Liver (tissue), 9 donors: ENCODE data around the gene BCKDHA. TPM values are rescaled to one million over a fixed set of nuclear protein-coding genes. Genes with fewer than 3 reads are reported as not detected.

Source experiments
- DNase-seq: peaks from one replicate; pipeline ENCODE4 v3.0.0-alpha.2; 2017; ENCODE audit warnings: low spot score
- H3K27ac ChIP-seq, 2 donors: one replicate each; pipeline ENCODE4 v1.7.0; 2013; ENCODE audit warnings: inconsistent platforms in 2 of 2, low read length in 2 of 2, control low read depth in 1 of 2, low read depth in 1 of 2, mild to moderate bottlenecking in 1 of 2
- H3K27me3 ChIP-seq, 4 donors: one replicate each; pipeline versions ENCODE4 v1.6.1 to v1.7.0; 2013; ENCODE audit warnings: low read length in 3 of 4, inconsistent platforms in 1 of 4, mild to moderate bottlenecking in 1 of 4, moderate library complexity in 1 of 4; ENCODE audit not compliant: control insufficient read depth in 4 of 4, insufficient read depth in 4 of 4
- H3K36me3 ChIP-seq, 4 donors: one replicate each; pipeline versions ENCODE4 v1.6.1 to v1.7.0; 2013; ENCODE audit warnings: low read length in 3 of 4, mild to moderate bottlenecking in 3 of 4, low read depth in 1 of 4, moderate library complexity in 1 of 4; ENCODE audit not compliant: control insufficient read depth in 4 of 4, insufficient read depth in 3 of 4
- H3K4me1 ChIP-seq, 4 donors: one replicate each; pipeline versions ENCODE4 v1.6.1 to v1.7.0; 2013; ENCODE audit warnings: low read length in 3 of 4, mild to moderate bottlenecking in 3 of 4, moderate library complexity in 1 of 4; ENCODE audit not compliant: control insufficient read depth in 4 of 4, insufficient read depth in 4 of 4
- H3K4me3 ChIP-seq, 3 donors: one replicate each; pipeline versions ENCODE4 v1.6.1 to v1.7.0; 2013; ENCODE audit warnings: low read length in 3 of 3, control low read depth in 1 of 3, low read depth in 1 of 3, mild to moderate bottlenecking in 1 of 3
- H3K9ac ChIP-seq, 2 donors: one replicate each; pipeline ENCODE4 v1.7.0; 2013; ENCODE audit warnings: low read length in 2 of 2, mild to moderate bottlenecking in 2 of 2, moderate library complexity in 2 of 2, control low read depth in 1 of 2, low read depth in 1 of 2
- H3K9me3 ChIP-seq, 4 donors: one replicate each; pipeline versions ENCODE4 v1.6.1 to v1.7.0; 2013; ENCODE audit warnings: low read length in 3 of 4; ENCODE audit not compliant: control insufficient read depth in 4 of 4
- ATF3 ChIP-seq: IDR thresholded peaks from 2 replicates; pipeline ENCODE4 v1.6.1; 2016; ENCODE audit warnings: antibody characterized with exemption
- CTCF ChIP-seq: fragments of 150-350 bp; IDR thresholded peaks from 2 replicates; pipeline ENCODE4 v1.5.1; 2017; ENCODE audit warnings: improper control_type of control experiment, low read depth, low read length; ENCODE audit not compliant: missing input control
- EGR1 ChIP-seq, 2 donors: IDR thresholded peaks; 2 replicates each; pipeline ENCODE4 v1.6.1; 2016 to 2018; ENCODE audit warnings: antibody characterized with exemption in 2 of 2, low read depth in 2 of 2
- FOXA1 ChIP-seq: IDR thresholded peaks from 2 replicates; pipeline ENCODE4 v1.6.1; 2016; ENCODE audit warnings: antibody characterized with exemption
- FOXA2 ChIP-seq: IDR thresholded peaks from 2 replicates; pipeline ENCODE4 v1.6.1; 2016; ENCODE audit warnings: antibody characterized with exemption
- GABPA ChIP-seq, 2 donors: IDR thresholded peaks in 1 of 2; conservative IDR thresholded peaks in 1 of 2; 2 replicates each; pipeline ENCODE4 v1.6.1; 2016; ENCODE audit warnings: antibody characterized with exemption in 2 of 2, mild to moderate bottlenecking in 1 of 2, moderate library complexity in 1 of 2
- HNF4A ChIP-seq, 2 donors: conservative IDR thresholded peaks; 2 replicates each; pipeline ENCODE4 v1.6.1; 2016; ENCODE audit warnings: antibody characterized with exemption in 2 of 2, mild to moderate bottlenecking in 2 of 2
- HNF4G ChIP-seq: IDR thresholded peaks from 2 replicates; pipeline ENCODE4 v1.6.1; 2016; ENCODE audit warnings: antibody characterized with exemption
- JUND ChIP-seq, 2 donors: IDR thresholded peaks; 2 replicates each; pipeline ENCODE4 v1.6.1; 2016; ENCODE audit warnings: antibody characterized with exemption in 2 of 2
- MAX ChIP-seq: IDR thresholded peaks from 2 replicates; pipeline ENCODE4 v1.6.1; 2016; ENCODE audit warnings: antibody characterized with exemption
- NR2F2 ChIP-seq: IDR thresholded peaks from 2 replicates; pipeline ENCODE4 v1.6.1; 2016; ENCODE audit warnings: antibody characterized with exemption
- RAD21 ChIP-seq, 2 donors: IDR thresholded peaks; 2 replicates each; pipeline ENCODE4 v1.6.1; 2016; ENCODE audit warnings: antibody characterized with exemption in 2 of 2, mild to moderate bottlenecking in 2 of 2
- REST ChIP-seq: IDR thresholded peaks from 2 replicates; pipeline ENCODE4 v1.6.1; 2016; ENCODE audit warnings: antibody characterized with exemption, mild to moderate bottlenecking
- RXRA ChIP-seq, 2 donors: IDR thresholded peaks; 2 replicates each; pipeline ENCODE4 v1.6.1; 2017 to 2018; ENCODE audit warnings: antibody characterized with exemption in 2 of 2, mild to moderate bottlenecking in 1 of 2
- SP1 ChIP-seq: IDR thresholded peaks from 2 replicates; pipeline ENCODE4 v1.6.1; 2018; ENCODE audit warnings: antibody characterized with exemption, mild to moderate bottlenecking
- TAF1 ChIP-seq: conservative IDR thresholded peaks from 2 replicates; pipeline ENCODE4 v1.6.1; 2016; ENCODE audit warnings: antibody characterized with exemption, mild to moderate bottlenecking
- YY1 ChIP-seq: IDR thresholded peaks from 2 replicates; pipeline ENCODE4 v1.6.1; 2016; ENCODE audit warnings: antibody characterized with exemption, mild to moderate bottlenecking
- ZBTB33 ChIP-seq: IDR thresholded peaks from 2 replicates; pipeline ENCODE4 v1.6.1; 2016; ENCODE audit warnings: antibody characterized with exemption
- WGBS: extraction: QIAGEN DNeasy Blood & Tissue Kit; methylation state at CpG from one replicate; pipeline ENCODE4 v1.1.7; 2013; 5-methylcytosine and 5-hydroxymethylcytosine counted together
- polyA plus RNA-seq, 2 donors: library from polyadenylated mRNA; stranded (reverse) in 1 of 2; unstranded in 1 of 2; fragments of 200-250 nt in 1 of 2; fragments of >200 nt in 1 of 2; fragmentation: Nextera tagmentation in 1 of 2; extraction: Ambion mirVana in 1 of 2; gene quantifications; one replicate each; pipeline versions ENCODE4 v1.2.1 to v1.2.3, GENCODE V29; 2013 to 2015
- total RNA-seq, 2 donors: library from RNA; depleted of rRNA; stranded (reverse); fragments of >200 nt; gene quantifications; one replicate each; pipeline ENCODE4 v1.2.3, GENCODE V29; 2014
- donor health status: healthy.
- donor health status: healthy.
- donor health status: healthy.
- donor health status: healthy.
- donor health status: healthy.

Gene BCKDHA
- total and polyA plus RNA-seq, 4 donors = 38.5 to 91.4 (median 63.7) TPM

GRCh38 chr19:41442473-41443355, 45.1 kb downstream of the BCKDHA start, which contains the start of gene ERICH4:
TSS of gene ERICH4 (plus strand) at chr19:41443156. CDS start at chr19:41443170, 14 bp downstream.
- WGBS = 61% methylated on average over 7 of the region's 7 CpGs
- no peak within 1 kb of the TSS for H3K4me3 ChIP-seq
- TF ChIP-seq FOXA2 = no peak
- no peak for TF ChIP-seq GABPA (IDR thresholded peaks at IDR 0.05 in 1 of 2, conservative IDR thresholded peaks at IDR 0.05 in 1 of 2)
- no peak for TF ChIP-seq RAD21 (IDR thresholded peaks at IDR 0.05)
- TF ChIP-seq REST = no peak
- no peak for TF ChIP-seq TAF1
- no peak for TF ChIP-seq MAX
- no peak for TF ChIP-seq EGR1 (IDR thresholded peaks at IDR 0.05; ENCODE audit: low read depth in 2 of 2)
- no peak for TF ChIP-seq SP1
- TF ChIP-seq RXRA (IDR thresholded peaks at IDR 0.05) = no peak
- TF ChIP-seq FOXA1 = no peak
- no peak for TF ChIP-seq HNF4A (conservative IDR thresholded peaks at IDR 0.05)
- peaks cover 0 to 13% (median 6%) of the 10 kb centered on the region in 4 donors for H3K4me1 ChIP-seq
- no peak within 1 kb of the TSS for H3K27ac ChIP-seq
- H3K9ac ChIP-seq = no peak within 1 kb of the TSS
- no peaks in the 10 kb centered on the region for H3K9me3 ChIP-seq
- no peak for DNase-seq
- H3K36me3 ChIP-seq = peaks cover 0 to 4% (median 0%) of the 10 kb centered on the region in 4 donors
- H3K27me3 ChIP-seq = peaks cover 0 to 3% (median 0%) of the 10 kb centered on the region in 4 donors

- peaks cover 0 to 8% (median 4%) of the 10 kb centered on the region in 4 donors for H3K4me1 ChIP-seq
- 62% methylated on average over 6 of the region's 6 CpGs for WGBS
- H3K4me3 ChIP-seq = no peak overlapping the region
- DNase-seq = no peak
- H3K36me3 ChIP-seq = no peaks in the 10 kb centered on the region
- H3K9ac ChIP-seq = no peak overlapping the region
- H3K9me3 ChIP-seq = no peaks in the 10 kb centered on the region
- no peak overlapping the region for H3K27ac ChIP-seq
- peaks cover 0 to 3% (median 0%) of the 10 kb centered on the region in 4 donors for H3K27me3 ChIP-seq
- no peak for TF ChIP-seq FOXA1
- TF ChIP-seq NR2F2 = no peak
- no peak for TF ChIP-seq REST
- no peak for TF ChIP-seq MAX
- no peak for TF ChIP-seq RAD21 (IDR thresholded peaks at IDR 0.05)
- no peak for TF ChIP-seq JUND (IDR thresholded peaks at IDR 0.05)
- TF ChIP-seq YY1 = no peak
- TF ChIP-seq RXRA (IDR thresholded peaks at IDR 0.05) = no peak
- TF ChIP-seq ZBTB33 = no peak
- TF ChIP-seq SP1 = no peak
- TF ChIP-seq CTCF = no peak
- no peak for TF ChIP-seq ATF3
- TF ChIP-seq HNF4G = no peak
- no peak for TF ChIP-seq FOXA2
- TF ChIP-seq HNF4A (conservative IDR thresholded peaks at IDR 0.05) = no peak
Measured at GRCh38 chr19:41443813-41444455, 46.3 kb downstream of the BCKDHA start.
